Forelimb muscle (tissue), 1 donor: Measurements from ENCODE around the gene CDK11B. TPM values are rescaled to one million over a fixed set of nuclear protein-coding genes. Genes with fewer than 3 reads are reported as not detected.
"Not testable (repeated sequence)": the region's sequence is repeated elsewhere in the genome, so short reads cannot be mapped to it uniquely, and the experiment has no call there.

Experiments
- DNase-seq: peaks from one replicate; pipeline ENCODE4 v3.0.0-alpha.2; 2013; ENCODE audit warnings: low read depth
- polyA plus RNA-seq: library from polyadenylated mRNA; unstranded; fragments of 120-200 nt; gene quantifications from one replicate; pipeline ENCODE4 v1.2.1, GENCODE V29; 2013; ENCODE audit not compliant: insufficient read length

The CDK11B gene
- polyA plus RNA-seq: 35.3 TPM

DNA sequence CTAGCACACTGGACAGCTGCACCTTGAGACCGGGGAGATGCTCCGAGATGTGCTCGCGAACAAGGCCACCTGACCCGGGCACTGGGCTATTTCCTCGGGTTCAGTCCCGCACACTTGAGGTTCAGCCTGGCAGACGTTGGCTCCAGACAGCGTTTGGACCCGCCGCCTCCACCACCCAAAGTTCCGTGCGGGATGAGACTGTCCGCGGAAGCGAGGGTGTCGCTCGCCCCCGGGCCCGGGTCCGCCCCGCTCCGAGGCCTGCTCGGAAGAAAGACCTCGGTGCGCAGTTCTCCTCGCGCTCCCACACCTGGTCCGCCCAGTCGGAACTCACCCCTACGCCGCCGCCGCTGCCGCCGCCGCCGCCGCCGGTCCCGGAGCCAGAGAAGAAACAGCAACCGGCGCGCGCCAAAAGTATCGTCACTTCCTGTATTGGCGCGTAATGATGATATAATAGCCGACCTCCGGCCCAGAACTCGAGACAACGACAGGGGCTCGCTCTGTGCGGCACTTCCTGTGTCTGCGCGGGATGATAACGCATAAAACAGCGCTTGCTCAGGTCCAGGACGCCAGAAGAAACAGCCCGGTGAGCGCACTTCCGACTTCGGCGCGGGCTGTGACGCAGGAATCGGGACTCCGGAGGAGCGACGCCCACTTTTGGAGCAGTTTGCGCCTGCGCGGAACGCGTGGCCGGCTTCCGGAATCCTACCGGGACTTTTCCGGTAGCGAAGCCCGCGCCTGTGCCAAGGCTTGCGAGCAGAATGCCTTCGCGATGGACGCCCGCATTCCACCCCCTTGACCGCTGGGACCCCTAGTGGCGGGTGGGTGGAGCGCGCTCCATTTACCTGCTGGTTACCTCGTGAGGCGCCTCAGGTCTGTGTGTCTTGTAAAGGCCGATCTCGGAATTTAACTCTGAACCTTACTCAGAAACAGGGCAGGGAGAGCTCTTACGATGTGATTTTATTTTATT lies at the start of gene CDK11B:
TSS of gene CDK11B (minus strand) at position 422 of the 967 bp plus-strand sequence. CDS start 1,519 bp downstream, outside the sequence.
- peak; percentile 88 for DNase-seq

DNA sequence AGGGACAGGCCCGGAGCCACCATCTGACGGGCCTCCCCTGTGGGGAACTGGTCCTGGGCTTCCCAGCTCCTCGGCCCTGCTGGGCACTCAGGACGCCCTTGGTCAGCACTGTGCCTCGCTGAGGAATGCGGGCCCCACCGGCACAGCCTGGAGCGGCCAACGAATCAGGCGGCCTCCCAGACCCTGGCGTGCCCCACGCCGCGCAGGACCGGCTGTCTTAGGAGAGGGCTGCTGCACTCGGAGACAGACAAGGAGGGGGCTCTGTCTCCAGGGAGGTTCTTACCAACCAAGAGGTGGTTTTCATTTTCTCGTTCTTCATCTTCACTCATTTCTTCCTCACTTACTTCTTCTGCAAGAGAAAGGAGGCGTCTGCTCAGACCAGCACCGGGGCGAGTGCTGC lies 49.1 kb upstream of the CDK11B start:
- not testable (repeated sequence) for DNase-seq

DNA sequence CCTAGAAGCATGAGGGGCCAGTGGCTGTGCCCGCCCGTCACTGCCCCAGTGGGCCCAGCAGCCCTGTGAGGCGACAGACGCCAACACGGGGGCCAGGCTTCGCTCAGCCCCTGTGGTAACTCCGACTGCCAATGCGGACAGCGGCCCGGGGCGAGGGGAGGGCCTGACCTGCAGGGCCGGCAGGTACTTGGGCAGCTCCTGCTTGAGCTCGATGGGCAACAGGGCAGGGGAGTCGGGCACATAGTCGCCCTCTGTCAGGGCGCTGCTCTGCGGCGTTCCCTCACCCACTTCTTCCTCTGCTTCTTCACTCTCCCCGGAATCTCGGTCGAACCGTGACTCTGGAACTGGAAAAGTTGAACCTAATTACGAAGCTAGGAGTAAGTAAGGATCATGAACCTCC lies 48.4 kb upstream of the CDK11B start:
- DNase-seq: not testable (repeated sequence)

DNA sequence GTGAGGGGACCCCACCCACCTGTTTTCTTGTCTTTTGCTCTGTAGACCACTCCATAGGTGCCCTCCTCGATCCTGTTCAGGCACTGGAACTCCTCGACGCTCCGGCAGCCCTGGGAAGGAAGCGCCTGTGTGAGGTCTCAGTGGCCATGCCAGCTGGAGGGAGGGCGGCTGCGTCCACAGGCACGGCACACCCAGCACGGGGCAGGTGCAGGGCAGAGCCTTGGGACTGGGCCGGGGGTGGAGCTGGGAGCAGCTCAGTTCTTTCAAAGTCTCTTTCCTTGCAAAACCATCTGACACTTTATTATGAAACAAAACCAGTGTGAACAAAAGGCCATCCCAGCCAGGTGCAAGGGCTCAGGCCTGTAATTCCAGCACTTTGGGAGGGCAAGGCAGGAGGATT lies 46.8 kb upstream of the CDK11B start:
- DNase-seq: not testable (repeated sequence)

DNA sequence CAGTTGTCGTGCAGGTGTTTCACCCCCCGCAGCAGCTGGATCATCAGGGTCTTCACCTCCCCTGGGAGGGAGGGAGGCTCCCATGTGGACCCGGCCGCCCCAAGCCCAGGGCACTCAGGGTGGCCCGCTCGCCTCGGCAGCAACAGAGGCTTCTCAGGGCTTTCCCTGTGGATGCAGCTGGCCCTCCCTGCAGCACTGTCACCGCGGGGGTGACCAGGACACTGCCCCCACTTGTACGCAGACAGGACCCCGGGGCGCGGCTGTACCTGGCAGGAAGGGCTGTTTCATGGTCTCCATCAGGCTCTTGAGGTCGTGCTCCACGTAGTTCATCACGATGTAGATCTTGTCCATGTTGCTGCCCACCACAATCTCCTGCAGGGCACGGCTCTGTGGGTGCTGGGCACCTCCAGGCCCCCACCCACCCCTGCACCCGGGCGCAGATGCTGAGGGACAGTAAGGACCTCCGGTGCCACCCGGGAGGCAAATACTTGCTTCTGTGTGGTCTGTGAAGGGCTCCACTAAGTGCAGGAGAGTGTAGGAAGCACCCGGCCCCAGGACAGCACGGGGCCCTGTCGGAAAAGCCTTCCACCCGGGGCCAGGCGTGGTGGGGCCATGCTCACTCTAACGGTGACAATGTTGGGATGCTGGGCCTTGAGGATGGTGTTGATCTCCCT lies 45.6 kb upstream of the CDK11B start:
- DNase-seq: not testable (repeated sequence)

DNA sequence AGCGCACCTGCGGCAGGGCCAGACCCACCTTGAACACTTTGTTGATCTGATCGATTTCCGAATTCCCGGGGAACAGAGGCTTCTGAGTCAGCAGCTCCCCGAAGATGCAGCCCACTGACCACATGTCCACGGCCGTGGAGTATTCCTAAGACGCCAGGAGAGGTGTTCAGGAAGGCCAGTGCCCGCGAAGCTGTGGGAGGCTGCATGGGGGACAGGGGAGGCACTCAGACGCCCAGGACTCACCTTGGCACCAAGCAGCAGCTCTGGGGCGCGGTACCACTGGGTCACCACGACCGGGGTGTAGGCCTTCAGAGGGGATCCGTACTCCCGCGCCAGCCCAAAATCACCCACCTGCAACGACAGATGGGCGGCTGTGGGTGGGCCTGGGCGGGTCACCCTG lies 45.0 kb upstream of the CDK11B start:
- no peak for DNase-seq

DNA sequence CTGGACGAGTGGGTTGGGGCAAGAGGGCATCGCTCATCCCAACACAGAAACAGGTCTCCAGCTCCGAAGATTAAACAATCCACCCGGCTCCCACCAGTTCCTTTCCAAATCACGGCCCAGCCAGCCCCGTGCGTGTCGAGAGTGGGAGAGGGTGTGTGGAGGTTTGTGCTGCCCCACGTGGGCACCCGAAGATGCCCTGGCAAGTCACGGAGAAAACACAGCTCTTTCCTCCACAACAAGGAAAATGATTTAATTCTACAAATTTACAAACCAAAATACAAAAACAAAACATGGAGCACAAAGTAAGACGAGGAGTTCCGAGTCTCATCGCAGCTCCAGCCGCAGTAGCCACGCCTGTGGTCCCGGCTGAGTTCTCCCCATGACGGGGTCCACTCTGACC lies 43.7 kb upstream of the CDK11B start:
- not testable (repeated sequence) for DNase-seq

DNA sequence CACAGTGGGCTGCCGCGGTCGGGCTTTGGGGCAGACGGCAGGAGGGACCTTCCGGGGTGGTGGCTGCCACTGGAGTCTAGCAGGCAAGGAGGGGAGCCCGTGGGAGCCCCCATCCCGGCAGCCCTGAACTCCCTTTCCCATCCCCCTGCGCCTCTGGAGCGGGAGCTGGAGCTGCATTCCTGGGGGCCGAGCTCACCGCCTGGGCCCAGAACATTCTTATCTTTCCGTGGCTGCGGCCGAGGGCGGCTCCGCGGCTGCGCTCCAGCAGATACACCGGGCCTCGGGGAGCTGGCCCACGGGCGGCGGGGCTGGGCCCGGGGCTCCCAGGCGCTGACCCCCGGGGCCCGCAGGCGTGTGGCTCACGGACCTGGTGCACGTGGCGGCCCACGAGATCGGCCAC lies 41.8 kb upstream of the CDK11B start:
- DNase-seq: not testable (repeated sequence)

DNA sequence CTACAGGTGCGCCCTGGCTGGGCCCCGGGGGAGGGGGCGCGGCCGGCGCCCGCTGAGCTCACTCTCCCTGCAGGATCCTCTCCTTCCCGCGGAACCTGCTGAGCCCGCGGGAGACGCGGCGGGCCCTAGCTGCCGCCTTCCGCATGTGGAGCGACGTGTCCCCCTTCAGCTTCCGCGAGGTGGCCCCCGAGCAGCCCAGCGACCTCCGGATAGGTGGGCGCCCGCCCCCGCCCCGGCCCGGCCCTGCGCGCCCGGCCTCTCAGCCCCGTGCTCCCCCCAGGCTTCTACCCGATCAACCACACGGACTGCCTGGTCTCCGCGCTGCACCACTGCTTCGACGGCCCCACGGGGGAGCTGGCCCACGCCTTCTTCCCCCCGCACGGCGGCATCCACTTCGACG lies 41.3 kb upstream of the CDK11B start:
- not testable (repeated sequence) for DNase-seq

DNA sequence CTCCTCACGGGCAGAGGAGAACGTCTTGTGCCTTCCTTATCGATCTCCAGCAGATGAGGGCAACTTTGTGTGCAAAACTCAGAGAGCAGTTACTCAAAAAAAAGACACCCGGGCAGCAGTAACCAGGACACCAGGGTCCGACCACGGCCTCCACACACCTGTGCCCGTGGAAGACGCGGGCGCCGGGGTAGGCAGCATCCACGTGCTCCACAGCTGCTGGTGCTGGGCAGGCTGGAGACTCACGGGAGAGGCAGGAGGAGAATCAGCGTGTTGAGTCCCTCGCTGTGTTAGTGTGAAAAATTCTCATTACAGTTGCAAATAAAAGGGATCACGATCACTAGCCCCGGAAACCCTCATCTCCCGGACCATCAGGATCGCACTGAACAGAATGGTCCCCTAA lies 40.3 kb upstream of the CDK11B start:
- not testable (repeated sequence) for DNase-seq

DNA sequence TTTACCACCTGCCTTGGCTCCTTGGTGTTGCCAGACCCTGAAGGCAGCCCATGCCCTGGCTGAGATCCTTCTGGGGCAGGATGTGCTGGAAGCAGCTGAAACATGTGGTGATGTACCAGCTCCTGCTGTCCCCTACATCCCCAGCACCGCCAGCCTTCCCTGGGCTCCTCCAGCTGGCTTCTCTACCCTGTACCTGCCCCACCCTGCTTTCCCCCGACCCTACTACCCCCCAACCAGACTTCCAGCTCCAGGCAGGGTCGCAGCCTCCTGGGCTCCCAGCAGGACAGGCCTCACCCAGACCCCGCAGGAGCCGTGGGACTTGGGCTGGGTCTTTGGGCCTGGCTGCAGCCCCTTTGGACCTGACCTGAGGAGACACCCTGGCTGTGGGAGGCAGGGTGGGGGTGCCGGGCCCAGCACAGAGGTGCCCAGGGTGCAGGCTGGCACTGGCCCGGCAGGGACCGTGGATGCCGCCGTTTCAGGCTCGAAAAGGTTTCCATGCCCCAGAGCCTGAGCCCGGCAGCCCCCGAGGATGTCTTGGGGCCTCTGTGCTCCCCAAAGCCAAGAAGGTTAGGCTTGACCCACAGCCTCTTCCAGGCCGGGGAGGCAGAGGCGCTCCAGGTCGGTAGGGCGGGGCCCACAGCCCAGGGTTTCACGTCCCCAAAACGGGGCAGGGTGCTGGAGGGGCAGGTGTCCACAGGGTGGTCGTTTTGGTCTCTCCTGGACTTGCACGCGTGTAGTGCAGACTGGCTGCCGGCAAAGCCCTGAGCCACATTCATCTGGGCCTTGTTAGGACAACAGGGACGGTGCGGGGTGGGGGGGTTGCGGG lies 38.8 kb upstream of the CDK11B start:
- not testable (repeated sequence) for DNase-seq

DNA sequence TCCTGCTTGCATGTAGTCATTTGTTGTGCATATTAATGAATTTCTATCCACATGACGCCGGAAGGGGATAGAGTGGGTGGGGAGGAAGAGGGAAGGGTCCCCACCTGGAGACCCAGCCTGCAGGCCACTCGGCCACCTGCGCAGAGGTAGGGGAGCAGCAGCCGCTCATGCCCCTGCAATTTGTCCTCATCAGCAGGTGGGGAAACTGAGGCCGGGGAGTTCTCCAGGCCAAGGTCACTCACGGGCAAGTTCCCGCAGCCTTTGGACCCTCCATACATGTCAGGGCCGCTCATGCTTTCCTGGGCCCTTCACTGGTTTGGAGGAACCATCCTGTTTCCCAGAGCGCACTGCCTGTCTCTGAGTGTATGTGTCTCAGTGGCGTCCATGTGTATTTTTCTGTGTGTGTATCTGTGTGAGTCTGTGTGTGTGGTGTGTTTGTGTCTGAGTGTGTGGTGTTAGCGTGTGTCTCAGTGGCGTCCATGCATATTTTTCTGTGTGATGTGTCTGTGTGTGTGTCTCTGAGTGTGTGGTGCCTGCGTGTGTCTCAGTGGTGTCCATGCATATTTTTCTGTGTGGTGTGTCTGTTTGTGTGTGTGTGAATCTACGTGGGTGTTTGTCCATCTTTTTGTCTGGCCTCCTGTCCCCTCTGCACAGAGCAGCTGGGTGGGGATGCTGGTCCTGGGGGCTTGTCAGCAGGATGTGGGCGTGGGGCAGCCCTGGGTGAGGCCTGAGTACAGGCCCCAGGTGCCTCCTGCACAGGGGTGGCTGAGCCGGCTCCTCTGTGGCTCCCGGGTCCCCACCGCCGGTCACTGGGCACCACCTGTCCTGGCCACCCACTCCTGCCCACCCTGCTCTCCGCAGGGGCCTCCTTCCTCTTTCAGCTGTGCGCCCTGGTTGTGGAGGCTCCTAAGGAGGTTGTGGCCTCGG lies 37.9 kb upstream of the CDK11B start:
- DNase-seq: not testable (repeated sequence)

DNA sequence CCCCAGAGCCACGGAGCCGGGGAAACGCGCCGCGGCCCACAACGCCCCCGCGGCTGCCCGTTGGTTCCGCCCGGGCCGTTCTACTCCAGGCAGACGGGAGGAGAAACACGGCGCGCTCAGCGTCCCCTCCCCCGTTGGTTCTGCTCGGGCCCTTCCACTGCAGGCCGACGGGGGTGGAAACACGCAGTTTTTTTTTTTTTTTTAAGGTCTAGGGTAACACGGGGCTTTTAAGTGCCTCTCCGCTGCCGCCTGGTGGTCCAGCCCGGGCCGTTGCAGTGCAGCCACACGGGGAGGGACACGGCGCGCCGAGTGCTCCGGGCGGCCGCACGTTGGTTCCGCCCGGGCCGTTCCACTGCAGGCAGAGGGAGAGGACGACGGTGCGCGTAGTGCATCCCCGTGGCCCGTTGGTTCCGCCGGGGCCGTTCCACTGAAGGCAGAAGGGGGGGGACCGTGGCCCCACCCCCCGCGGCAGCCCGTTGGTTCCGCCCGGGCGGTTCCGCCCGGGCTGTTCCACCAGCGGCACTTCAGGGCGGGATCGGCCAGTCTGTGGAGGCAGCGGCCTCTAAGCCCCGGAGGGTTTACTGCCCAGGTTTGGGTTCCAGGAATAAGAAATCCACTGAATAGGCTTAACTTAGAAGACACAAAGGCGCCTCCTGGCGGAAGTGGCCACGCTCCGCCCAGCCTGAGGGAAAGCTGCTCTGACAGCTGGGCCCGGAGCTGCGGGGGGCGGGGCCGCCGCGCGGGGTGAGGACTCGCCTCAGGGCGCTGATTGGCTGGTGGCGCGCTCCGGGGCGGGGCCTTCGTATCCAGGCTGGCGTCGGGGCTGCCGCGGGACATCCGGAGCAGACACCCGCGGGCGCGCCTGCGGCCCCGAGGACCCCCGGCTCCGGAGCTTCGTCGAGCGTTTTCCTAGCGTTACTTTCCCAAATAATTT lies 34.2 kb upstream of the CDK11B start, which contains the start of gene SLC35E2B:
TSS of gene SLC35E2B (minus strand) at position 82 of the 934 bp plus-strand sequence. CDS start 16,096 bp downstream, outside the sequence.
- peak; percentile 50 for DNase-seq

DNA sequence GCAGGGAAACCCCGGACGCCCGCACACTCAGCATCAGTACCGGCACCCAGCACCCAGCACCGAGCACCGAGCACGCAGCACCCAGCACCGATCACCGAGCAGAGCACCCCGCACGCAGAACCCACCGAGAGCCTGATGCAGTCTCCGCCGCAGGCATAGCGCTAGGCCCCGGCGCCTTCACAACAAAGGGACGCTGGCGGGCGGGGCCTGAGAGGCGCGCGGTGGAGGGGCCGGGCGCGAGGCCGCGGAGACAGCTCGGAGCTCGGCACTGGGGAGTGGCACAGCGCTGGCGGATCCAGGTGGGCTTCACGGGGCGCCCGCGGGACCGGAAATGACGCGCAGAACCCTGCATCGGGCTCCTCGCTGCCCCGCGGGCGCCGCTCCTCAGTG lies 33.5 kb upstream of the CDK11B start:
- DNase-seq: not testable (repeated sequence)

DNA sequence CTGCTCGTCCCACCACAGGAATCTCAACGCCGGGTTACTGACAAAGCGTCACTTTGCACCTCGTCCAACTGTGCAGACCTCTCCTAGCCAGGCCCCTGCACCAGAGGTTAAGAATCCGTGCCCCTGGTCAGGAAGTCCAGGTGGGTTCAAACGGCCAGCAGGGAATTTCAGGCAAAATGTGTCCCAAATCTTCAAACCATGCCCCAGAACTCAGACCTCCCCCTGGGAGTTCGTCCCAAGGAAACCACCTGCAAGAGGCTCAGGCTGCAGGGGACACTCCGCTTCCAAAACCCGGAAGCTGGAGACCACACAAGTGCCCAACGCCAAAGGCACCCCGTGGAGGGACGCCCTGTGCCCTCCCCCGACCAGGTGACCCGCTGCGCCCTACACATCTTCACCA lies 32.6 kb upstream of the CDK11B start:
- not testable (repeated sequence) for DNase-seq

DNA sequence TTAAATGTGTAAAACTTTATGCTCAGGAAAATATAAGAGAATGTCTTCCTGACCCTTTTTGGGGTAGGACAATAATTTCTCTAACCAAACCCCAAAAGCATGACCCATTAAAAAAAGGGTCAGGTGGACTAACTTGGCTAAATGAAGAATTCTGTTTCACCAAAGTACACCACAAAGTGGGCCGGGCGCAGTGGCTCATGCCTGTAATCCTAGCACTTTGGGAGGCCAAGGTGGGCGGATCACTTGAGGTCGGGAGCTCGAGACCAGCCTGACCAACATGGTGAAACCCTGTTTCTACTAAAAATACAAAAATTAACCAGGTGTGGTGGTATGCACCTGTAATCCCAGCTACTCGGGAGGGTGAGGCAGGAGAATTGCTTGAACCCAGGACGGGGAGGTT lies 30.7 kb upstream of the CDK11B start:
- DNase-seq: not testable (repeated sequence)

DNA sequence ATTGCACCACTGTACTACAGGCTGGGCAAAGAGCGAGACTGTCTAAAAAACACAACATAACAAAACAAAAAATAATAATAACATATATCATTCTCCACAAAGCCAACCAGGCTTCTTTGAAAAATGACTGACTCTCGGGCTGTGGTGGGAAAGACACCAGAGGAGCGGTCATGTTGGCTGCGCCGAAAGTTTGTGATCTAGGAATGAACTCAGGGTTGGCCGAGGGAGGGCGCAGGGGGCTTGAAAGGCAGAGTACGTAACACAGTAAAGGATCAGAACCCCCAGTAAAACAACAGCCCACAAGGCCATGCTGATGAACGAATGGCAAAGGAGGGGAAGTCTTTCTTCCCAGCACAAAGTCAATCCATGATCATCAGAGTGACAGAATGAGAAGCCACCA lies 29.0 kb upstream of the CDK11B start:
- no peak for DNase-seq

DNA sequence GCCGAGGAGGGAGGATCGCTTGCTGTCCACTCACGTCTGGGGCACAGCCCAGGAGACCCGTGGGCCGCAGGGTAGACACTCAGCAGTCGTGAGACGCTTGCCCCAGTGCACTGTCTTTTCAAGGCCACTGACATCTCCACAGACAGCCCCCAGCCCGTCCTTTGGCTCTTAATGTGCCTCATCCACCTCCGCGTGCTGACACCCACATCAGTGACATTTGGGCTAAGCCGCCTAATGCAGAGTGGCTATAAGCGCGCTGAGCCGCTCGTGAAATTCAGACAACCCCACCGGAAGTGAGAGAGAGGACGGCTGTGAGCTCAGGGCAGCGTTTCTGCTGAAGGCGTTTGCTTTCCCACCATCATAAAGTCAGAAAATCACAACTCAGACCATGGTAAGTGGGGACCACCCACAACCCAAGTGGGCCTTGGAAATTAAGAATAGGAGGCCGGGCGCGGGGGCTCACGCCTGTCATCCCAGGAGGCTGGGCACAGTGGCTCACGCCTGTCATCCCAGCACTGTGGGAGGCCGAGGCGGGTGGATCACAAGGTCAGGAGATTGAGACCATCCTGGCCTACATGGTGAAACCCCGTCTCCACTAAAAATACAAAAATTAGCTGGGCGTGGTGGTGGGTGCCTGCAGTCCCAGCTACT lies 25.4 kb upstream of the CDK11B start:
- DNase-seq: no peak
